GM21423 (cell line): Measurements from ENCODE around the gene IRX4.
"Not testable (repeated sequence)": the region's sequence is repeated elsewhere in the genome, so short reads cannot be mapped to it uniquely, and the experiment has no call there.

Experiments
- ATAC-seq: cut with Tn5 transposase; IDR thresholded peaks from one replicate; pipeline ENCODE4 v1.9.1; 2021; ENCODE audit warnings: mild to moderate bottlenecking, moderate library complexity; ENCODE audit not compliant: unreplicated experiment

Gene IRX4

DNA sequence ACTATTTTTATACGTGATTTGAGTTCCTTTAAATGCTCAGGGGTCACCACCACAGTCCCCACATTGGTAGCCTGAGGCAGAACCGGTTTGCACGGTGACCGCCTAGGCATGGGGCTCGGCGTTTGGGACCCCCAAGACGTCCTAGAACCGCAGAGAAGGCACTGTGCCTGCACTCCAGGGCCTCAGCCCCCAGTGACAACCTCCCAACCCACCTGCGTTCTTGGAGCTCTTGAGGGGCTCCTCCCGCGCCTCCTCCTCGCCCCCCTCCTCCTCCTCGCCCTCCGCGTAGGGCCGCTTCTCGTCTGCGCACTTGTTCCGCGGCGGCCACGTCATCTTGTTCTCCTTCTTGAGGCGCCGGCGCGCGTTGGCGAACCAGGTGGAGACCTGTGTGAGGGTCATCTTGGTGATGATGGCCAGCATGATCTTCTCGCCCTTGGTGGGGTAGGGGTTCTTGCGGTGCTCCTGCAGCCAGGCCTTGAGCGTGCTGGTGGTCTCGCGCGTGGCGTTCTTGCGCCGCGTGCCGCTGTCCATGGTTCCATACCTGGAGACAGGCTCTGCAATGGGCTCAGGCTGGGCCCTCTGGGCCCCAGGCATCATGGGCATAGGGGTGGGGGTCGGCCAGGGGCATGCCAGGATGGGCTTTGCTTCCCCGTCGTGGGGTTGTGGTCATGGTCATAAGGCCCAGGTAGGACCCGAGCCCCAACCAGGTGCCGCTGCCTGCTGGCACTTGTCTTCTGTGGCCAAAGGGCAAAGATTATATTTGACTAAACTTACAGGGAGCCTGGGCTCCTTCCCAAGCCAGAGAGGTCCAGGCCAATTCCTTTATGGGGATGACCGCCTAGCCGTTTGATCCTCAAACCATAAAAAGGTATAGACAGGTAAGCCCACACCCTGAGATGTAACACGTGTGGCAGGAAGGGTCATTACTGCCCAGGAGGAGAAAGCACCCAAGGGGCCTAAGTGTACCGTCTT lies 3.1 kb downstream of the IRX4 start:
- ATAC-seq = no peak

- ATAC-seq = no peak
Measured at GRCh38 chr5:1878050-1878849, 4.5 kb downstream of the IRX4 start.

DNA sequence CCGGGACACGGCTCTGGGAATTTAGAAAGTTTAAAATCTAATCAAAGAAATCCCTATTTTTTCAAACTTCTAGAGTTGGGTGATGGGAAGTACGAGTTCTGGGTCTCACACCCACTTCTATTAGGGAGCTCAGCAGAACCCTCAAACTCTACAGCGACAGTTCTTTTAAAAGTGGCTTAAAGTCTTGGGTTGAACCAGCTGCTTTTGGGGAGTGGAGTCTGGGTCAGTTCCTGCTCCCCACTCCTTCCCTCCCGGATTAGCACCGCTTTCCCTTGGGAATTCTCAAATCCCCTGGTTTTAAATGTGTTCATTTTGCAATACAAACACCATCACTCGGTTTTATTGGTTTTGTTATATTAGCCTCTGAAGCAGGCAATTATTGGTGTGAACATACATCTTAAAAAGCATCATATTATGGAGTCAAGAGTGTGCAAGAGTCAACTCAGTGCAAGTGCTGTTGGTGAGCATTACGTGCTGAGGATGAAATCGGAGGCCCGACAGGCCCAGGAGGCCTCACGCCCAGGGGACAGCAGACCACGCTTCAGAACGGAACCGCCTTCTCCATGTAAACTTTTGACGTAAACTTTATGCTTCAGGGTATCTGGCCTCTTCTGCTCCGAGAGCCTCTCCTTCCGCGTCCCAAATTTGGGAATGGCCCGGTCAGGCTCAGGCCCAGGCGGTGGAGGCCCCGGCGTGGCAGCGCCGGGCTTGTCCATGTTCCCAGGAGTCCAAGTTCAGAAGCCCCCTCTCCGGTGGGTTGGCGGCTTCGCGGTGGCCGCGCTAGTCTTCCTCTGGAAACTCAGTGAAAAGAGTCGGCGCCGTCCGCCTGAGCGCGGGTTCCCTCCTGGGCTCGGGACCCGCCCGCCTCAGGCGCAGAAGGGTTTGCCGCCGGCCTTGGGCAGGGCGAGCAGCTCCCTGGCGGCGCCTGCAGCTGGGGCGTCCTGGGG lies 5.3 kb downstream of the IRX4 start:
- ATAC-seq = no peak

DNA sequence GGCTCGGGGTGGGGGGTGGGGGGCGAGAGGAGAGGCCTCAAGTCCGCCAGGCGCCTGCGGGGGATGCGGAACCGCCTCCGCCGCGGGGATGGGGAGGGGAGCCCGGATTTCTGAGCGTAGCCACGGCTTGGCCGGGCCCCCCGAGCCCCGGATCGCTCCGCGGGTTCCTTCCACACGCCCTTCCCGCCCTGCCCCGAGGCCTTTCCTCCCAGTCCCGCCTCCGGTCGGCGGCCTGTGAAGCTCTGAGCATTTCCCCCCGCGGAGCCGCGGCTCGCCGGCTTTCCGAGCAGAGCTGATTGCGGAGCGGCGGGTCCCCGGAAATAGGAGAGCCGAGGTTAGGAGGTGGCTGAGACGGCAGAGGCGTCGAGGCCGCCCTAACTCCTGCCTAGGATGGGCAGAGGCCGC lies 6.1 kb downstream of the IRX4 start:
- ATAC-seq = no peak

GRCh38 chr5:1875843-1876659 lies 6.7 kb downstream of the IRX4 start:
- no peak for ATAC-seq

- no peak for ATAC-seq
Measured at GRCh38 chr5:1875281-1875842, 7.4 kb downstream of the IRX4 start.

DNA sequence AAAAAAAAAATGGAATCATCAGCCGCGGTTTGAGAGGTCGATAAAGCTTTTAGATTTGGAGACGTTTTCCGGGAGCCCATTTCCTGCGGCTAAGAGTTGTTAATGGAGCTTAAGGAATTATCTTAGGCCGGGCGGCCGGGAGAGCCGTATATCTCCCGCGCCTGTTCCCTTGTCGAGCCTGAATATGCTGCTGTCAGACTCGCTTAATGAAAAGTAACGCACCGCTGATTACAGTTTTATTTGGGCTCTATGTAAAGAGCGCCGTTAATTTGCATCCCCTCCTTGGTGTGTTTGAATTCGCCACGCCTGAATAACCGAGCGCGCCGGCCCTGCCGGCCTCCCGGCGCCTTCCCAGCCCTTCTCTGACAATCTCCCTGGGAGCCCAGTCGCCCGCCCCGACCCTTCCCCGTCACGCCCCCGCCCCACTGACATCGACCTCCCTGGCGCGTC lies 7.9 kb downstream of the IRX4 start:
- no peak for ATAC-seq

- no peak for ATAC-seq
Measured at GRCh38 chr5:1874348-1874747, 8.4 kb downstream of the IRX4 start.

DNA sequence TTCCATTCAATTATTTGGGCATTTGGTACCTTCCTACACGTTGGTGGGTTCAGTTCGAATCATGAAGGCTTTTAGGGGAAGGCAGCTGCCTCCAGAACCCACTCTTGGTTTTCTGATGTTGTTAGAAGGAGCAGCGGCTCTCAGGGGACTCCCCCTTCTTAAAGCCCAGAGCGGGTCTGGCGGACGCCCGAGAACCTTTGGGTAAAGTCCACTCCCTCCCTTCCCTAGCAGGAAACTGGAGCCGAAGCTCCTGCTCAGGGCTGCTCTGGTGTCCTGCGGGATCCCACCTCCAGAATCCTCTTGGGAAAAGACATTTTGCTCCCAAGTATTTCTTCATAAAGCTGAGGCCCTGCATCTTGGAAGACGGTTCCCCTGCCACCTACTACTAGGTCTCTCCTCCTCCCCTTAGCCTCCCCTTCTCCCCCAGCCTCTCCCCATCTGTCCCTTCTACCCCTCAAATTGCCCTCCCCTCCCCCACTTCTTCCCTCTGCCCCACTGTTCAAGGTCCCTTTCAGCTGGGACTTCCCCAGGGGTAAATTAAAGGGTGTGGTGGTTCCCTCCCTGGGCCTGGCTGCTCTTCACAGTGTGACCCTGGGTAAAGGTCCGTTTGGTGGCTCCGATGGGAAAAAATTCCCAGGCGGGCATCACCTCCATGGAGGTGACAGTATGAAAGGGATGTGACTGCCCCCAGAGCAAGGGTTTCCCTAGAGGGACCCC lies 9.3 kb downstream of the IRX4 start:
- ATAC-seq = no peak

- ATAC-seq = no peak
Measured at GRCh38 chr5:1871441-1871840, 11.3 kb downstream of the IRX4 start.

- not testable (repeated sequence) for ATAC-seq
Measured at GRCh38 chr5:1870435-1871272, 12.1 kb downstream of the IRX4 start.

- ATAC-seq = no peak
Measured at GRCh38 chr5:1868886-1869475, 13.7 kb downstream of the IRX4 start.

- ATAC-seq = no peak
Measured at GRCh38 chr5:1867815-1868143, 14.9 kb downstream of the IRX4 start.

DNA sequence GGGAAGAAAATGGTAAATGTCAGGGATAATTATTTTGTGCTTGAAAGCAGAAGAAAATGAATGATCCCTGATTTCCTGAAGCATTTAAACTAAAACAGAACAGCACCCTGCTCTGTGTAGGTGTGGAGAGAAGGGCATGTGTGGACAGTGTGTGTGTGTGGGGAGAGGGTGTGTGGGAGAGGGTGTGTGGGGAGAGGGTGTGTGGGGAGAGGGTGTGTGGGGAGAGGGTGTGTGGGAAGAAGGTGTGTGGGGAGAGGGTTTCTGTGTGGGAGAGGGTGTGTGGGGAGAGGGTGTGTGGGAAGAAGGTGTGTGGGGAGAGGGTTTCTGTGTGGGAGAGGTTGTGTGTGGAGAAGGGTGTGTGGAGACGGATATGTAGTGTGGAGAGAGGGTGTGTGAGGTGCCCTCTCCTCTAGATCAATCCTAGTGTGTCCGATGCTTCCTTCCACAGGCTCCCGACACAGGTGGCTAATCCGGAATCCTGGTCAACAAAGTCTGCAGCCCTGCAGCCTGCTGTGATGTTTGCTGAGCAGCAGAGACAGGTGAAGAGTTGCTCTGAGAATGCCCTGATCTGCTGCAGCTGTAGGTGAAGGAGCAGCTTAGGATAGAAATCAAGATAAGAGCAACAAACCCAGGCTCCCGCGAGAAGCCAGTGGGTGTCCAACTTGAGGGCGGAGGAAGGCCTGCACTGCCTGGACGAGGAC lies 15.5 kb downstream of the IRX4 start:
- ATAC-seq = no peak

GRCh38 chr5:1865948-1866347 lies 16.8 kb downstream of the IRX4 start:
- ATAC-seq = no peak

DNA sequence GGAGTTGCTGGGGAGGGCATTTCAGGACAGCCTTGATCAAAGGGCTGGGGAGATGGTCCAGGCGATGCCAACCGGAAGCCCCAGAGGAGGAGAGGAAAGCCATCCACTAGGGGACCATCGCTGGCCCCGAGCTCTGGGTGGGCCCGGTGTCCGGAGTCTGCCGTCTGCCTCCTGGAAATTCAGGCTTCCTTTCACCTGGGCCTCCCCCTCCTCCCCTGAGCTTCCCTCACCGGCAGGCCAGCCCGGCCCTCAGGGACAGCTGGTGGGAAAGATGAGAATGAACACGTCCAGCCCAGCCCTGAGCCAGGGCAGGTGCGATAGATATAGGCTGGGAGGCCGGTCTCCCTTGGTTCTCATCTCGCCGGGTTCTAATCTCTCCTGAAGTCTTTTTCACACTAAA lies 17.2 kb downstream of the IRX4 start:
- ATAC-seq = no peak

DNA sequence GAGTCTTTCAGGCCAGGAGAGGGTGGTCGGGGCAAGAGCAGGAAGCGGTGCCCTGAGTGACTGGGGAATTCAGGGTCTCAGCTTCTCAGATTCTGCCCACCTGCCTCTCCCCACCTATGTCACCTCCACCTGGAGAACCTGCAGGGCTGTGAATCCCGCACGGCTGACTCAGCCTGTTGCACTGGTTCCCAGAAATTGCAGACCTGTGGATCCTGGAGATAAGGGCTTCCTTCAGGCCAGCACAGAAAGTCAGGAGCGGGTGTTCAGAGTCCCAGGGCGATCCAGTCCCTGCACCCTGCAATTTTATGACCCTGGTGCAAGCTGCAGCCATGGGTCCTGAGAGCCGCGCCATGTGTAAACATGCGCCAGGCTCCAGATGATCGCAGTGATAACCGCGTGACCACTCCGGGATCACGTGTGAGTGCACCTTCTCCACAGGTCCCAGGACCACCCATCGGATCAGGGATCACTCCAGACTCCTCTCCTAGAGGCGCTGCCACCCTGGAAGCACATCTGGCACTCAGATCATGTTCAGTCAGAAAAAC lies 17.8 kb downstream of the IRX4 start:
- ATAC-seq = no peak
